ENCODE data around the gene H1-8. TPM values are rescaled to one million over a fixed set of nuclear protein-coding genes. Genes with fewer than 3 reads are reported as not detected.

The H1-8 gene
- total RNA-seq, 4 donors from 2014 or later: not detected

GRCh38 chr3:129521611-129522010 lies 21.4 kb upstream of the H1-8 start:
- Histone ChIP-seq H3K27ac (no peak overlapping the region), H3K9me3 (no peaks in the 10 kb centered on the region), H3K36me3 (peaks cover 0 to 44% (median 0%) of the 10 kb centered on the region in 3 donors), H3K4me1 (no peaks in the 10 kb centered on the region), H3K27me3 (no peaks in the 10 kb centered on the region), H3K4me3 (no peak overlapping the region)
- no peak for TF ChIP-seq POLR2A (IDR thresholded peaks at IDR 0.05)
- no peak for TF ChIP-seq EP300 (IDR thresholded peaks at IDR 0.05)
- TF ChIP-seq, protein P1, sequence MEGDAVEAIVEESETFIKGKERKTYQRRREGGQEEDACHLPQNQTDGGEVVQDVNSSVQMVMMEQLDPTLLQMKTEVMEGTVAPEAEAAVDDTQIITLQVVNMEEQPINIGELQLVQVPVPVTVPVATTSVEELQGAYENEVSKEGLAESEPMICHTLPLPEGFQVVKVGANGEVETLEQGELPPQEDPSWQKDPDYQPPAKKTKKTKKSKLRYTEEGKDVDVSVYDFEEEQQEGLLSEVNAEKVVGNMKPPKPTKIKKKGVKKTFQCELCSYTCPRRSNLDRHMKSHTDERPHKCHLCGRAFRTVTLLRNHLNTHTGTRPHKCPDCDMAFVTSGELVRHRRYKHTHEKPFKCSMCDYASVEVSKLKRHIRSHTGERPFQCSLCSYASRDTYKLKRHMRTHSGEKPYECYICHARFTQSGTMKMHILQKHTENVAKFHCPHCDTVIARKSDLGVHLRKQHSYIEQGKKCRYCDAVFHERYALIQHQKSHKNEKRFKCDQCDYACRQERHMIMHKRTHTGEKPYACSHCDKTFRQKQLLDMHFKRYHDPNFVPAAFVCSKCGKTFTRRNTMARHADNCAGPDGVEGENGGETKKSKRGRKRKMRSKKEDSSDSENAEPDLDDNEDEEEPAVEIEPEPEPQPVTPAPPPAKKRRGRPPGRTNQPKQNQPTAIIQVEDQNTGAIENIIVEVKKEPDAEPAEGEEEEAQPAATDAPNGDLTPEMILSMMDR (IDR thresholded peaks at IDR 0.05): no peak
- 55 to 62% methylated on average over 8 of the region's 8 CpGs for WGBS, 2 donors
- no peak for DNase-seq (ENCODE audit: low spot score in 2 of 2)

GRCh38 chr3:129522953-129523352 lies 20.0 kb upstream of the H1-8 start:
- H3K36me3 ChIP-seq: peaks cover 0 to 30% (median 0%) of the 10 kb centered on the region in 3 donors
- H3K27me3 ChIP-seq: no peaks in the 10 kb centered on the region
- H3K4me1 ChIP-seq: no peaks in the 10 kb centered on the region
- DNase-seq (ENCODE audit: low spot score in 2 of 2): no peak
- no peaks in the 10 kb centered on the region for H3K9me3 ChIP-seq
- 86 to 89% methylated on average over 4 to 5 of the region's 5 CpGs for WGBS, 2 donors
- no peak overlapping the region for H3K4me3 ChIP-seq
- TF ChIP-seq, protein P1 (IDR thresholded peaks at IDR 0.05): no peak
- TF ChIP-seq POLR2A (IDR thresholded peaks at IDR 0.05) (no peak), EP300 (IDR thresholded peaks at IDR 0.05) (no peak)
- no peak overlapping the region for H3K27ac ChIP-seq

DNA sequence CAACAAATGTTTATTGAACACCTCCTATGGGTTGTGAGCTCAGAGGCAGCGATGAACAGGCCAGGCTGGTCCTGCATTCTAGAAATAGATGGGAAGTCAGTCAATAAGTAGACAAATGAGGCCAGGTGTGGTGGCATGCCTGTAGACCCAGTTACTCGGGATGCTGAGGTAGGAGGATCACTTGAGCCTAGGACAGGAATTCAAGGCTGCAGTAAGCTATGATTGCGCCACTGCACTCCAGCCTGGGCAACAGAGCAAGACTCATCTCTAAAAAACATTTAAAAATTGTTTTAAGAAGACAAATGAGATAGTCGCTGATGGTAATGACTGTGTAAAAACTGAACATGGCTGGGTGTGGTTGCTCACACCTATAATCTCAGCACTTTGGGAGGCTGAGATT lies 18.9 kb upstream of the H1-8 start:
- Histone ChIP-seq H3K9me3 (no peaks in the 10 kb centered on the region), H3K4me1 (no peaks in the 10 kb centered on the region), H3K4me3 (no peak overlapping the region), H3K27me3 (no peaks in the 10 kb centered on the region), H3K27ac (no peak overlapping the region), H3K36me3 (peaks cover 0 to 19% (median 0%) of the 10 kb centered on the region in 3 donors)
- 90 to 94% methylated on average over 4 of the region's 4 CpGs for WGBS, 2 donors
- TF ChIP-seq EP300 (IDR thresholded peaks at IDR 0.05): no peak
- no peak for TF ChIP-seq POLR2A (IDR thresholded peaks at IDR 0.05)
- TF ChIP-seq, protein P1 (IDR thresholded peaks at IDR 0.05): no peak
- no peak for DNase-seq (ENCODE audit: low spot score in 2 of 2)

DNA sequence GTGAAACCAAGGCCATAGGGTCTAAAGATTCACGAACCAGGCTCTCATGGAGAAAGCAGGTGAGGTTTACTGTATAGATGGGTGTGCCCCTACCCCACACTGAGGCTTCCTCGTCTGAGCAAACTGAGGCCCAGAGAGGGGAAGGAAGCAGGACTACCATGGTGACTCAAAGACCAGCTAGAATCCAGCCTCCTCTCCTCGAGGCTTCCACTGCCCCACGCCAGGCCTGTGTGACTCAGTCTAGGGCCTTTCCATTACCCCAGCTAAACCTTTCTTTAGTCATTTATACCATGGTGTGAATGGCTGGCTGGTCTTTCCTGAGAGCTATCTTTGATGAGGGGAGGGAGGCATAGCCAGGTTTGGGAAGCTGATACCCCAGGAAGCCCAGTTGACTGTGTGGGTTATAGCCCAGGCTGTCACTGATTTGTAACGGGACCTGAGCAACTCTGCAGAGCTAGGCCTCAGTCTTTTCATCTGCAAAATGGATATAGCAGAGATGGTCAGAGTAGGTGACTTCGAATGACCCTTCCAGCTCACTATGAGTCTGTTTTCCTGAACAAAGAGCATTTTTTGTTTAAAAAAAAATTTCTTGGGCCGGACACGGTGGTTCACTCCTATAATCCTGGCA lies 17.5 kb upstream of the H1-8 start:
- H3K27ac ChIP-seq: no peak overlapping the region
- DNase-seq (ENCODE audit: low spot score in 2 of 2): no peak
- no peak overlapping the region for H3K4me3 ChIP-seq
- TF ChIP-seq POLR2A (IDR thresholded peaks at IDR 0.05) (no peak), EP300 (IDR thresholded peaks at IDR 0.05) (no peak)
- TF ChIP-seq, protein P1 (IDR thresholded peaks at IDR 0.05): no peak
- no peaks in the 10 kb centered on the region for H3K27me3 ChIP-seq
- H3K4me1 ChIP-seq: peaks cover 0 to 10% (median 2%) of the 10 kb centered on the region in 4 donors
- peaks cover 0 to 6% (median 0%) of the 10 kb centered on the region in 3 donors for H3K36me3 ChIP-seq
- 69 to 82% methylated on average over 8 of the region's 8 CpGs for WGBS, 2 donors
- no peaks in the 10 kb centered on the region for H3K9me3 ChIP-seq

GRCh38 chr3:129526121-129526900 lies 16.7 kb upstream of the H1-8 start:
- H3K4me1 ChIP-seq: peaks cover 0 to 13% (median 2%) of the 10 kb centered on the region in 4 donors
- H3K27ac ChIP-seq: no peak overlapping the region
- TF ChIP-seq, protein P1 (IDR thresholded peaks at IDR 0.05): no peak
- TF ChIP-seq POLR2A (IDR thresholded peaks at IDR 0.05) (no peak), EP300 (IDR thresholded peaks at IDR 0.05) (no peak)
- WGBS, 2 donors: 80 to 81% methylated on average over 9 to 12 of the region's 12 CpGs
- no peaks in the 10 kb centered on the region for H3K27me3 ChIP-seq
- no peaks in the 10 kb centered on the region for H3K36me3 ChIP-seq
- no peak for DNase-seq (ENCODE audit: low spot score in 2 of 2)
- no peaks in the 10 kb centered on the region for H3K9me3 ChIP-seq
- no peak overlapping the region for H3K4me3 ChIP-seq

Data from tibial nerve (tissue), 4 donors.